ENCODE results near the gene CDCA3. TPM values are rescaled to one million over a fixed set of nuclear protein-coding genes. Genes with fewer than 3 reads are reported as not detected.

The CDCA3 gene
- total and polyA plus RNA-seq, 2 of the 4 experiments (the other 2 are of a cell fraction) = 23.5 to 61.0 TPM

- Histone ChIP-seq H3K56ac (ENCODE audit: extremely low read depth, insufficient read depth, low read length) (no peak overlapping the region), H3K9me3 (ENCODE audit: control insufficient read depth, insufficient read depth, low read length) (no peaks in the 10 kb centered on the region), H3K4me1 (ENCODE audit: control insufficient read depth, insufficient read depth, low read length) (peaks cover 2% of the 10 kb centered on the region; the same call in 1 of the 2 replicates), H3K27me3 (ENCODE audit: control insufficient read depth, insufficient read depth, low read length) (no peaks in the 10 kb centered on the region), H3K4me2 (ENCODE audit: low read depth, low read length) (no peak overlapping the region), H3K18ac (ENCODE audit: low read depth, low read length) (no peak overlapping the region), H4K5ac (ENCODE audit: low read depth, low read length) (no peak overlapping the region), H4K20me1 (ENCODE audit: insufficient read depth, low read length) (no peaks in the 10 kb centered on the region), H3K79me1 (ENCODE audit: low read depth in 1 of 2, low read length in 2 of 2) (peaks cover 5 to 20% of the 10 kb centered on the region in 2 experiments; a peak in 3 of 4 replicates), H2AK9ac (replicated peaks; ENCODE audit: low read depth, low read length, poor library complexity) (no peak overlapping the region), H4K91ac (ENCODE audit: insufficient read depth, low read depth, low read length) (no peak overlapping the region), H4K8ac (ENCODE audit: low read depth in 2 of 2, low read length in 2 of 2) (no peak overlapping the region), H3K9ac (ENCODE audit: low read depth, low read length) (no peak overlapping the region), H3K27ac (ENCODE audit: insufficient read depth, low read length) (no peak overlapping the region), H2BK15ac (ENCODE audit: low read depth, low read length) (no peak overlapping the region), H3K4me3 (ENCODE audit: insufficient read depth, low read depth, low read length) (no peak overlapping the region), H3K36me3 (ENCODE audit: control insufficient read depth, insufficient read depth, low read length) (peaks cover 17% of the 10 kb centered on the region), H2AFZ (replicated peaks; ENCODE audit: low read length, poor library complexity) (no peak overlapping the region), H3K14ac (replicated peaks; ENCODE audit: low read depth, low read length) (no peak overlapping the region), H3K4ac (ENCODE audit: low read depth, low read length) (no peak overlapping the region), H2BK5ac (ENCODE audit: low read depth, low read length, poor library complexity, severe bottlenecking) (no peak overlapping the region), H3K9me1 (ENCODE audit: insufficient read depth, low read length) (0 out of 2 replicates have a peak, but pooled peaks cover 12% of the 10 kb centered on the region), H2BK20ac (ENCODE audit: low read depth, low read length) (no peak overlapping the region), H2BK120ac (ENCODE audit: low read depth, low read length) (no peak overlapping the region), H2AK5ac (ENCODE audit: low read depth, low read length) (no peak overlapping the region), H3K23ac (ENCODE audit: low read depth, low read length) (no peak overlapping the region)
- ATAC-seq (ENCODE audit: low read depth) (no peak), DNase-seq (no peak)
- no TSS peak for BruUV-seq (replicated peaks)
- dilution Hi-C loops (cut with HindIII; ENCODE audit: low sequenced_read_pairs, unreplicated experiment) (no loop called here), intact Hi-C loops (cut with micrococcal nuclease) (no loop called here), in situ Hi-C loops (cut with MboI; ENCODE audit: low sequenced_read_pairs) (no loop called here)
- no CpG with 5 or more reads among the region's 2 CpGs for WGBS, 2 experiments (ENCODE audit: extremely low coverage in 2 of 2, insufficient read length in 1 of 2)
- TF ChIP-seq RCOR1 (IDR thresholded peaks at IDR 0.05; ENCODE audit: insufficient replicate concordance, low read length) (no peak), USF2 (IDR thresholded peaks at IDR 0.05; ENCODE audit: low read depth, low read length) (no peak), ELK1 (IDR thresholded peaks at IDR 0.05; ENCODE audit: borderline replicate concordance, low read depth, low read length) (no peak), MAFK (IDR thresholded peaks at IDR 0.05; ENCODE audit: low read depth, low read length) (peak; percentile 80), CEBPB (IDR thresholded peaks at IDR 0.05; ENCODE audit: low read depth, low read length) (no peak)
- CTCF ChIA-PET = no interaction called here
- POLR2A ChIA-PET (ENCODE audit: unreplicated experiment) = no interaction called here
Measured at GRCh38 chr12:6888360-6888759, 37.3 kb upstream of the CDCA3 start.
